ENCODE measurements around the gene EFCAB11.

Gene EFCAB11

DNA sequence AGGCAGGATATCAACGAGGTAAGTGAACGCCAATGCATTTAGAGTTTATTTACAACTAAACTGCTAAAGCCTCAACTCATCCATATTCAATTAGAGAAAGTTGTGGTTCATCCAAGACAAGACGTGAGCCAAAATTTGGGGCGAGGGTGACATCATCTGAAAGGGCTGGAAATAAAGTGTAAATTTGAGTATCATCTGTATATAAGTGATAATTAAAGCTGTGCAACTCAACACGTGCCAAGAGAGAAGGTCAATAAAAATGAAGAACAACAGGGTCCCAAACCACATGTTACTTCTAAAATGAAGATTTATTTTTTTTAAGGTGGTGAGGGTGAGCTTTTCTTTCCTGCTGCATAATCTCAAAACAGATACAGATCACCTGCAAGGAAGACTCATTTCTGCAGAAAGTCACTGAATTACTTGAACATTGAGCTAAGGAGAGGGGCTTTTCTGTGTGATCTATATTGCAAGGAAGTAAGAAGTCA is 203.6 kb downstream of the EFCAB11 start:
- Histone ChIP-seq H3K79me2 (ENCODE audit: insufficient read depth, low read length) (no peaks in the 10 kb centered on the region), H3K4me3 (ENCODE audit: low read length, poor library complexity, severe bottlenecking) (no peak overlapping the region), H3K9ac (ENCODE audit: low read depth, low read length, poor library complexity, severe bottlenecking) (no peak overlapping the region), H3K9me3 (ENCODE audit: insufficient read depth, low read depth, low read length) (no peaks in the 10 kb centered on the region), H3K4me2 (ENCODE audit: low read depth, low read length, poor library complexity, severe bottlenecking) (no peak overlapping the region), H2AFZ (ENCODE audit: low read length) (no peak overlapping the region), H3F3A (ENCODE audit: low read depth) (0 out of 2 replicates have a peak, but pooled peaks cover 4% of the 10 kb centered on the region), H4K20me1 (ENCODE audit: insufficient read depth, low read length, poor library complexity, severe bottlenecking) (no peaks in the 10 kb centered on the region), H3K36me3 (ENCODE audit: insufficient read depth, low read length) (no peaks in the 10 kb centered on the region), H3K27me3 (ENCODE audit: insufficient read depth, low read length, poor library complexity, severe bottlenecking) (no peaks in the 10 kb centered on the region), H3K4me1 (ENCODE audit: insufficient read depth, low read length, poor library complexity, severe bottlenecking) (peaks cover 17% of the 10 kb centered on the region), H3K9me2 (replicated peaks; ENCODE audit: low read depth, low read length) (no peaks in the 10 kb centered on the region)
- TF ChIP-seq, protein P1, sequence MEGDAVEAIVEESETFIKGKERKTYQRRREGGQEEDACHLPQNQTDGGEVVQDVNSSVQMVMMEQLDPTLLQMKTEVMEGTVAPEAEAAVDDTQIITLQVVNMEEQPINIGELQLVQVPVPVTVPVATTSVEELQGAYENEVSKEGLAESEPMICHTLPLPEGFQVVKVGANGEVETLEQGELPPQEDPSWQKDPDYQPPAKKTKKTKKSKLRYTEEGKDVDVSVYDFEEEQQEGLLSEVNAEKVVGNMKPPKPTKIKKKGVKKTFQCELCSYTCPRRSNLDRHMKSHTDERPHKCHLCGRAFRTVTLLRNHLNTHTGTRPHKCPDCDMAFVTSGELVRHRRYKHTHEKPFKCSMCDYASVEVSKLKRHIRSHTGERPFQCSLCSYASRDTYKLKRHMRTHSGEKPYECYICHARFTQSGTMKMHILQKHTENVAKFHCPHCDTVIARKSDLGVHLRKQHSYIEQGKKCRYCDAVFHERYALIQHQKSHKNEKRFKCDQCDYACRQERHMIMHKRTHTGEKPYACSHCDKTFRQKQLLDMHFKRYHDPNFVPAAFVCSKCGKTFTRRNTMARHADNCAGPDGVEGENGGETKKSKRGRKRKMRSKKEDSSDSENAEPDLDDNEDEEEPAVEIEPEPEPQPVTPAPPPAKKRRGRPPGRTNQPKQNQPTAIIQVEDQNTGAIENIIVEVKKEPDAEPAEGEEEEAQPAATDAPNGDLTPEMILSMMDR (conservative IDR thresholded peaks at IDR 0.05; ENCODE audit: low read length), result no peak
- TF ChIP-seq EZH2phosphoT487 (IDR thresholded peaks at IDR 0.05; ENCODE audit: borderline replicate concordance), result no peak

DNA sequence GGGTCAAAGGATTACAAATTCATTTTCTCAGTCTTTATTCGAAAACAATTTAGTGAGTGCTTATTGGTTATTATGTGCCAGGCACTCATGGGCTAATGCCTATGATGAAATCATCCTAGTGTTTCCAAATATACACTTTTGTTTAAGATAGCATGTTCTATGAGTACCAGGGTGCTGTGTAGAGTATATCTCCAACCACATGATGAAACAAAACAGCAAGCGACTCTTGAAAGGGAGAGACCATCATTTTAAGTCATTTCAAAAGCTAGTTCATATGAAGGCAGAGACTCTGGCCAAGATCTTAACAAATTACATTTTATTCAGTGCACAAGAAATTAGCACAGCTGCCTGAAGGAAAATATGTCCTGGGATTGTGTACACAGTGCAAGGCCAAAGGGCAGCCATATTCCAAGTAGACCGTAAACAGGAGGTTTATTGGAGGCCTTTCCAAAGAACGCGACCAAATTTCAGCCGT is 204.2 kb downstream of the EFCAB11 start:
- no peaks in the 10 kb centered on the region for H4K20me1 ChIP-seq (ENCODE audit: insufficient read depth, low read length, poor library complexity, severe bottlenecking)
- no peak overlapping the region for H3K4me2 ChIP-seq (ENCODE audit: low read depth, low read length, poor library complexity, severe bottlenecking)
- H3K9me2 ChIP-seq (replicated peaks; ENCODE audit: low read depth, low read length), result no peaks in the 10 kb centered on the region
- TF ChIP-seq EZH2phosphoT487 (IDR thresholded peaks at IDR 0.05; ENCODE audit: borderline replicate concordance), result no peak
- TF ChIP-seq, protein P1 (conservative IDR thresholded peaks at IDR 0.05; ENCODE audit: low read length), result no peak
- H3K4me1 ChIP-seq (ENCODE audit: insufficient read depth, low read length, poor library complexity, severe bottlenecking), result peaks cover 17% of the 10 kb centered on the region
- H3K4me3 ChIP-seq (ENCODE audit: low read length, poor library complexity, severe bottlenecking), result no peak overlapping the region
- H3F3A ChIP-seq (ENCODE audit: low read depth), result 0 out of 2 replicates have a peak, but pooled peaks cover 4% of the 10 kb centered on the region
- H3K79me2 ChIP-seq (ENCODE audit: insufficient read depth, low read length), result no peaks in the 10 kb centered on the region
- H3K36me3 ChIP-seq (ENCODE audit: insufficient read depth, low read length), result no peaks in the 10 kb centered on the region
- H3K27me3 ChIP-seq (ENCODE audit: insufficient read depth, low read length, poor library complexity, severe bottlenecking), result no peaks in the 10 kb centered on the region
- H2AFZ ChIP-seq (ENCODE audit: low read length), result no peak overlapping the region
- no peak overlapping the region for H3K9ac ChIP-seq (ENCODE audit: low read depth, low read length, poor library complexity, severe bottlenecking)
- no peaks in the 10 kb centered on the region for H3K9me3 ChIP-seq (ENCODE audit: insufficient read depth, low read depth, low read length)

DNA sequence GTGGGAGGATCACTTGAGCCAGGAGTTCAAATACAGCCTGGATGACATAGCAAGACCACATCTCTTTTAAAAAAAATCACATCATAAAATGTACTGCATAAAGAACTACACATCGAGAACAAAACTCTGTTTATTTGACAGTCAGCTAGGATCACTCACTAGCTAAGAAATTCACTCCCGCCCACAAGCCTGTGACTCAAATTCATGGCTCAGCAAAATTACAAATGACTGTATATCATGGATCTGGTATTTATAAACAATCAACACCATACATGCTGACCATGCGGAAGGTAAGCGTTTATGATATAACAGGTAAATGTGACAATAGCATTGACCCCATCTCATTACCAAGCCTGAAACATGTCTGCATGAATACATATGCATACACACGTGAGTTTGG is 206.5 kb downstream of the EFCAB11 start:
- Histone ChIP-seq H3K4me3 (ENCODE audit: low read length, poor library complexity, severe bottlenecking) (no peak overlapping the region), H3K4me2 (ENCODE audit: low read depth, low read length, poor library complexity, severe bottlenecking) (no peak overlapping the region), H2AFZ (ENCODE audit: low read length) (no peak overlapping the region)

More for the DNA sequence above, 206.5 kb downstream of the EFCAB11 start:
- H4K20me1 ChIP-seq (ENCODE audit: insufficient read depth, low read length, poor library complexity, severe bottlenecking), result no peaks in the 10 kb centered on the region
- H3K9ac ChIP-seq (ENCODE audit: low read depth, low read length, poor library complexity, severe bottlenecking), result no peak overlapping the region
- no peaks in the 10 kb centered on the region for H3K79me2 ChIP-seq (ENCODE audit: insufficient read depth, low read length)
- peaks cover 1% of the 10 kb centered on the region; the same call in 1 of the 2 replicates for H3K9me3 ChIP-seq (ENCODE audit: insufficient read depth, low read depth, low read length)
- no peaks in the 10 kb centered on the region for H3K36me3 ChIP-seq (ENCODE audit: insufficient read depth, low read length)
- H3K27me3 ChIP-seq (ENCODE audit: insufficient read depth, low read length, poor library complexity, severe bottlenecking), result no peaks in the 10 kb centered on the region
- H3K9me2 ChIP-seq (replicated peaks; ENCODE audit: low read depth, low read length), result no peaks in the 10 kb centered on the region
- 0 out of 2 replicates have a peak, but pooled peaks cover 3% of the 10 kb centered on the region for H3F3A ChIP-seq (ENCODE audit: low read depth)
- TF ChIP-seq, protein P1 (conservative IDR thresholded peaks at IDR 0.05; ENCODE audit: low read length), result no peak
- no peak for TF ChIP-seq EZH2phosphoT487 (IDR thresholded peaks at IDR 0.05; ENCODE audit: borderline replicate concordance)
- H3K4me1 ChIP-seq (ENCODE audit: insufficient read depth, low read length, poor library complexity, severe bottlenecking), result peaks cover 16% of the 10 kb centered on the region
